CD4-positive, alpha-beta memory T cell (primary cell): Measurements from ENCODE around the gene VASH1. TPM values are rescaled to one million over a fixed set of nuclear protein-coding genes. Genes with fewer than 3 reads are reported as not detected.
A peak's percentile ranks its signal among the peaks of the same experiment; 100 is the strongest.

Source experiments
- CTCF ChIA-PET: fragments of 350-600 bp; sonication (Branson Sonifier 250); formaldehyde crosslinking; loops from one replicate; lab custom pipeline; 2021; ENCODE audit warnings: inconsistent platforms; ENCODE audit not compliant: partially characterized antibody; lab: Charles Lee
- POLR2A ChIA-PET: fragments of 350-600 bp; sonication (Branson Sonifier 250); formaldehyde crosslinking; loops from one replicate; lab custom pipeline; 2021; ENCODE audit not compliant: partially characterized antibody; lab: Charles Lee
- DNase-seq, 5 donors: peaks; one replicate each; pipeline versions ENCODE4 v3.0.0 to v3.0.0-alpha.2; 2020 to 2022; ENCODE audit warnings: mixed read lengths in 1 of 5
- H3K27ac ChIP-seq: one replicate; pipeline ENCODE4 v1.7.0; 2013; ENCODE audit warnings: low read depth, low read length
- H3K27me3 ChIP-seq: 2 replicates; pipeline ENCODE4 v1.7.0; 2013; ENCODE audit warnings: mild to moderate bottlenecking, low read length, moderate library complexity; ENCODE audit not compliant: insufficient read depth
- H3K36me3 ChIP-seq: 2 replicates; pipeline ENCODE4 v1.7.0; 2013; ENCODE audit warnings: mild to moderate bottlenecking, low read length, moderate library complexity; ENCODE audit not compliant: insufficient read depth
- H3K4me1 ChIP-seq: 2 replicates; pipeline ENCODE4 v1.7.0; 2013; ENCODE audit warnings: mild to moderate bottlenecking, low read length, moderate library complexity; ENCODE audit not compliant: insufficient read depth
- H3K4me3 ChIP-seq, 2 donors: one replicate each; pipeline ENCODE4 v1.7.0; 2013; ENCODE audit warnings: low read length in 2 of 2, mild to moderate bottlenecking in 1 of 2
- H3K9me3 ChIP-seq, 2 donors: one replicate each; pipeline ENCODE4 v1.7.0; 2013; ENCODE audit warnings: low read length in 2 of 2, control low read depth in 1 of 2; ENCODE audit not compliant: control insufficient read depth in 1 of 2
- H3K27ac Mint-ChIP-seq, 7 donors: one replicate each; pipeline ENCODE4 v1.8.0; 2020 to 2021; ENCODE audit warnings: mixed read lengths in 7 of 7, mild to moderate bottlenecking in 6 of 7, inconsistent platforms in 3 of 7, moderate library complexity in 3 of 7
- H3K27me3 Mint-ChIP-seq, 2 donors: one replicate each; pipeline ENCODE4 v1.8.0; 2020 to 2021; ENCODE audit warnings: mixed read lengths in 2 of 2
- H3K36me3 Mint-ChIP-seq, 2 donors: one replicate each; pipeline ENCODE4 v1.8.0; 2020 to 2021; ENCODE audit warnings: mixed read lengths in 2 of 2, inconsistent platforms in 1 of 2, mild to moderate bottlenecking in 1 of 2
- H3K4me1 Mint-ChIP-seq, 4 donors: one replicate each; pipeline ENCODE4 v1.8.0; 2020 to 2021; ENCODE audit warnings: mixed read lengths in 4 of 4, mild to moderate bottlenecking in 1 of 4
- H3K4me3 Mint-ChIP-seq, 8 donors: one replicate each; pipeline ENCODE4 v1.8.0; 2020 to 2021; ENCODE audit warnings: mixed read lengths in 8 of 8, mild to moderate bottlenecking in 7 of 8, moderate library complexity in 6 of 8, inconsistent platforms in 3 of 8
- H3K9me3 Mint-ChIP-seq, 8 donors: one replicate each; pipeline ENCODE4 v1.8.0; 2020 to 2021; ENCODE audit warnings: mixed read lengths in 8 of 8, mild to moderate bottlenecking in 5 of 8, inconsistent platforms in 3 of 8, moderate library complexity in 1 of 8
- intact Hi-C: fragments of 100-400 bp; cut with micrococcal nuclease; formaldehyde crosslinking; loops from one replicate; pipeline ENCODE4 v1.15.1; 2023
- polyA plus RNA-seq, 2 donors: library from polyadenylated mRNA; unstranded; fragments of 300-500 nt; fragmentation: Illumina TruSeq; gene quantifications; one replicate each; pipeline ENCODE4 v1.2.3, GENCODE V29; 2021
- total RNA-seq, 2 experiments: library from RNA; stranded (reverse); gene quantifications; one replicate each; pipeline ENCODE4 v1.2.3, GENCODE V29; 2021

VASH1 gene
- total and polyA plus RNA-seq, 4 experiments from 2014 or later: 0.59 to 12.6 (median 5.6) TPM

DNA sequence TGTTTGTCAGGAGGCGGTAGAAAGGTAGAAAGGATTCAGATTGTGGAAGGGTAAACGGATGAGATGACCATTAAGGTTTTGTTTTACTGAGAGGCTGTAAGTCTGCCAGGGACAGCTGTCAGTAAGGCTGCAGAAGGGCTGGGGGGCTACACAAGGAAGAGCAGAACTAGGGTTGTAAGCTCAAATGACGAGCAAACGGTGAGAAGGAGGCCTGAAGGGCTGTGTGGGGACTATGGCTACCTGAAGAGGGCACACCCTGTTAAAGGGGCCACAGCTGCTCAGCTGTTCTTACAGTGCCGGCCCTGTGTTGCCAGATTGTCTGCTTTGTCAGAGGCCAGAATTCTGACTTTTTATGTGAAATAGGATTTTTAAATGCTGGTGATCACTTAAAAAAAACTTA, 19.1 kb downstream of the VASH1 start:
- peaks cover 14 to 24% (median 17%) of the 10 kb centered on the region in 4 donors for H3K4me1 Mint-ChIP-seq
- no peaks in the 10 kb centered on the region for H3K27me3 Mint-ChIP-seq
- no peak for DNase-seq
- peaks cover 5 to 18% of the 10 kb centered on the region in 2 donors for H3K36me3 Mint-ChIP-seq
- no peaks in the 10 kb centered on the region for H3K36me3 ChIP-seq
- intact Hi-C loops: no loop called here
- H3K4me1 ChIP-seq: peaks cover 25% of the 10 kb centered on the region
- H3K9me3 ChIP-seq: no peaks in the 10 kb centered on the region
- POLR2A ChIA-PET: interaction anchor here (1.4 kb wide), 1 partner anchor 27 kb away, joined by 3 read pairs; no protein-coding TSS in a partner anchor
- CTCF ChIA-PET: interaction anchor here (1.5 to 10.5 kb wide), 3 partner anchors 31 to 72 kb away, joined by 3 to 209 read pairs (median 27); no protein-coding TSS in a partner anchor
- no peaks in the 10 kb centered on the region for H3K9me3 Mint-ChIP-seq
- H3K4me3 ChIP-seq: no peak overlapping the region
- H3K27ac Mint-ChIP-seq: peak overlapping the region in 6 of 7 donors; percentile 1 to 85 (median 62)
- H3K4me3 Mint-ChIP-seq: no peak overlapping the region
- no peaks in the 10 kb centered on the region for H3K27me3 ChIP-seq
- H3K27ac ChIP-seq: no peak overlapping the region

DNA sequence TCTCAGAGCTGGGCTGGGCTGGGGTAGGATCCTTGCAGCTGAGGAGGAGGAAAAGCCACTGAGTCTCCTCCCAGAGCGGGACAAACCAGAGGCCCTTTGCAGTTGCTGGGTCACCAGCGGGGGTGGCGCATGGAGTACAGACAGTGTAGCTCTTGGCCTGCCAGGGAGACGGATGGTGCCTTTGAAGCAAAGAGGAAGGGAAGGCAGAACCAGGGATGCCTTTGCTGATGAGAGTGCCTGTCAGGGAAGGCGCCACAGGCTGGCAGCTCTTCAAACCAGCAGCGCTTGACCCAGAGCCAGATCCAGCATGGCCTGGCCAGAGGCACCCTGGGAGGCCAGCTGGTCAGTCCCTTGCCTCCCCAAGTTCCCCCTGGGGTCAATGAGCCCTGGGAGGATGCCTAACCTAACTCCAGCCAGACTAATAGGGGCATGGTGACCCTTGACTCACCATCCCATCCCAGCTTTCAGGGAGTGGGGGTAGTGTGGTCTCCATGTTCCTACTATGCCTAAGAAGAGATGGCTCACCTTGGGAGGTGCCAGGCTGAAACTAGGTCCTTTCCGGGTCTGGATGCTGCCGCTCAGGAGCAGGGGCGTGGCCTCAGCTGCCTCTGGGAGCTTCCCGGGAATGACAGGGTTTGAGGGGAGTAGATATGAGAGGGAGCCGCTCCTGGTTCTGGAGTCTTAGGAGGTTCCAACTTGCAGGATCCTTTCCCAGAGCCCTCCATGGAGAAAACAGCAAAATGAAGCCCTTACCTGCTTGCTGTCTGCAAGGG, 19.8 kb downstream of the VASH1 start:
- no peaks in the 10 kb centered on the region for H3K27me3 Mint-ChIP-seq
- H3K4me1 ChIP-seq: peaks cover 25% of the 10 kb centered on the region
- H3K27me3 ChIP-seq: no peaks in the 10 kb centered on the region
- no peak overlapping the region for H3K4me3 ChIP-seq
- no peaks in the 10 kb centered on the region for H3K36me3 ChIP-seq
- POLR2A ChIA-PET: interaction anchor here (1.4 kb wide), 1 partner anchor 26 kb away, joined by 3 read pairs; no protein-coding TSS in a partner anchor
- no peaks in the 10 kb centered on the region for H3K9me3 ChIP-seq
- H3K27ac Mint-ChIP-seq: peak overlapping the region in 4 of 7 donors; percentile 58 to 77 (median 69)
- H3K4me3 Mint-ChIP-seq: no peak overlapping the region
- H3K4me1 Mint-ChIP-seq: peaks cover 14 to 24% (median 17%) of the 10 kb centered on the region in 4 donors
- H3K27ac ChIP-seq: no peak overlapping the region
- CTCF ChIA-PET: interaction anchor here (1.5 to 10.5 kb wide), 4 partner anchors 10 to 72 kb away, joined by 3 to 209 read pairs (median 28); no protein-coding TSS in a partner anchor
- peaks cover 5 to 21% of the 10 kb centered on the region in 2 donors for H3K36me3 Mint-ChIP-seq
- intact Hi-C loops: no loop called here
- no peaks in the 10 kb centered on the region for H3K9me3 Mint-ChIP-seq
- DNase-seq: no peak

- H3K4me1 Mint-ChIP-seq: peaks cover 14 to 24% (median 17%) of the 10 kb centered on the region in 4 donors
- peaks cover 5 to 24% of the 10 kb centered on the region in 2 donors for H3K36me3 Mint-ChIP-seq
- ChIA-PET POLR2A (interaction anchor here (1.4 kb wide), 1 partner anchor 25 kb away, joined by 3 read pairs; no protein-coding TSS in a partner anchor), CTCF (interaction anchor here (4.8 to 10.5 kb wide), 3 partner anchors 11 to 73 kb away, joined by 27 to 209 read pairs (median 30); no protein-coding TSS in a partner anchor)
- intact Hi-C loops: no loop called here
- H3K4me3 ChIP-seq: no peak overlapping the region
- H3K27ac ChIP-seq: no peak overlapping the region
- H3K27me3 Mint-ChIP-seq: no peaks in the 10 kb centered on the region
- peaks cover under 1% of the 10 kb centered on the region for H3K36me3 ChIP-seq
- no peak for DNase-seq
- no peaks in the 10 kb centered on the region for H3K9me3 Mint-ChIP-seq
- no peaks in the 10 kb centered on the region for H3K9me3 ChIP-seq
- no peaks in the 10 kb centered on the region for H3K27me3 ChIP-seq
- H3K27ac Mint-ChIP-seq: peak overlapping the region in 5 of 7 donors; percentile 7 to 79 (median 48)
- H3K4me1 ChIP-seq: peaks cover 25% of the 10 kb centered on the region
- no peak overlapping the region for H3K4me3 Mint-ChIP-seq
Observed at GRCh38 chr14:76781648-76782051, 20.4 kb downstream of the VASH1 start.

DNA sequence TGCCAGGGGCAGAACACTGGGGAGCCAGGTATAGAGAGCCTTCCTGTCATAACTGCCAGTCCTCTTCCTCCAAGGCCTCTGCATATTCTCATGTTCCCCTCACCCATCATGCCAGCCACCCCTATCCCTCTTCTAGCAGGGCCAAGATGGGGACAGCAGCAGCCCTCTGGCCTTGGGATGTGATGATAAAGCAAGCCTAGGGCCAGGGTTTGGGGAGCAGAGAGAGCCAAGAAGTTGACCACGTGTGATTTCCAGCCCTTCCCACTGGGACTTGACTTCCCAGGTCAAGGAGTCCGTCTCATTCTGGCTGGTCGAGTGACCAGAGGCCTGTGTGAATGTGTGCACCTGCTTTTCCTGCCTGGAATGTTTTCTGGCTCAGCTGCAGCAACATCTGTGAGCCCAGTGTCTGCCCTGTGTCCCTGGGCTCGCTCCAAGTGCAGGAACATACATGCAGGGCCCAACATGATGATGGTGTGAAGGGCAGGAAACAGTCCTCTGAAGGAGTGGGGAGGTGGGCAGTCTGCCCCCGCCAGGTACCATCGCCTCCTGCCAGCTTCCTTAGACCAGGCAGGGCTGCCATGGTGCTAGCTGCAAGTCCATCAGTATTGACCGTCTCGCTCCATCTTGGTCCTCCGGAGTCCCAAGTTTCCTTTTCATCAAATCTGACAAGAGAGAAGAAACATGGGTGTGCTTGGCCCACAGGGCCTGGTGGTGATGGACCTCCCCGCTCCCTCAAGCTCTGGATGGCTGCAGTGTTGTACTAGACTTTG, 21.0 kb downstream of the VASH1 start:
- H3K27me3 ChIP-seq: no peaks in the 10 kb centered on the region
- peaks cover 5% of the 10 kb centered on the region for H3K36me3 ChIP-seq
- H3K4me1 ChIP-seq: peaks cover 25% of the 10 kb centered on the region
- no peaks in the 10 kb centered on the region for H3K27me3 Mint-ChIP-seq
- intact Hi-C loops: no loop called here
- H3K9me3 Mint-ChIP-seq: no peaks in the 10 kb centered on the region
- peaks cover 10 to 31% of the 10 kb centered on the region in 2 donors for H3K36me3 Mint-ChIP-seq
- H3K27ac ChIP-seq: peak overlapping the region; percentile 30
- ChIA-PET POLR2A (interaction anchor here (1.0 to 3.1 kb wide), 2 partner anchors 16 to 30 kb away, joined by 4 to 14 read pairs; partner anchors contain the start of gene ANGEL1), CTCF (interaction anchor here (1.0 to 10.5 kb wide), 4 partner anchors 11 to 74 kb away, joined by 3 to 209 read pairs (median 28); no protein-coding TSS in a partner anchor)
- H3K27ac Mint-ChIP-seq: peak overlapping the region in 6 of 7 donors; percentile 74 to 95 (median 90)
- DNase-seq: no peak
- H3K4me3 Mint-ChIP-seq: peak overlapping the region in 6 of 8 donors; percentile 39 to 73 (median 62)
- no peaks in the 10 kb centered on the region for H3K9me3 ChIP-seq
- H3K4me3 ChIP-seq: peak overlapping the region in 1 of 2 donors; percentile 16
- H3K4me1 Mint-ChIP-seq: peaks cover 14 to 24% (median 16%) of the 10 kb centered on the region in 4 donors

GRCh38 chr14:76782885-76783566, 21.8 kb downstream of the VASH1 start:
- ChIA-PET POLR2A (interaction anchor here (1.0 to 3.1 kb wide), 2 partner anchors 17 to 29 kb away, joined by 4 to 14 read pairs; partner anchors contain the start of gene ANGEL1), CTCF (interaction anchor here (1.0 to 10.5 kb wide), 6 partner anchors 12 to 74 kb away, joined by 3 to 209 read pairs (median 24); no protein-coding TSS in a partner anchor)
- DNase-seq: no peak
- Mint-ChIP-seq H3K9me3 (no peaks in the 10 kb centered on the region), H3K27ac (peak overlapping the region; percentile 74 to 95 (median 87)), H3K27me3 (no peaks in the 10 kb centered on the region), H3K4me1 (peaks cover 13 to 24% (median 14%) of the 10 kb centered on the region in 4 donors), H3K36me3 (peaks cover 17 to 37% of the 10 kb centered on the region in 2 donors), H3K4me3 (peak overlapping the region; percentile 17 to 73 (median 56))
- intact Hi-C loops: no loop called here
- H3K36me3 ChIP-seq: peaks cover 9% of the 10 kb centered on the region
- H3K4me3 ChIP-seq: peak overlapping the region in 1 of 2 donors; percentile 16
- H3K9me3 ChIP-seq: no peaks in the 10 kb centered on the region
- H3K27me3 ChIP-seq: no peaks in the 10 kb centered on the region
- H3K27ac ChIP-seq: peak overlapping the region; percentile 30
- peaks cover 25% of the 10 kb centered on the region for H3K4me1 ChIP-seq

- Histone ChIP-seq H3K4me3 (no peak overlapping the region), H3K36me3 (peaks cover 22% of the 10 kb centered on the region), H3K9me3 (no peaks in the 10 kb centered on the region), H3K4me1 (peaks cover 25% of the 10 kb centered on the region), H3K27ac (no peak overlapping the region), H3K27me3 (no peaks in the 10 kb centered on the region)
- DNase-seq: no peak
- intact Hi-C loops: loop anchor here (1.0 to 2.0 kb wide), 2 partner anchors 26 to 74 kb away; no protein-coding TSS in a partner anchor
- CTCF ChIA-PET: interaction anchor here (1.0 to 10.5 kb wide), 16 partner anchors 13 to 284 kb away, joined by 3 to 209 read pairs (median 6); partner anchors contain the start of genes ANGEL1 and VASH1
- POLR2A ChIA-PET: interaction anchor here (1.0 to 3.1 kb wide), 4 partner anchors 16 to 74 kb away, joined by 3 to 14 read pairs (median 4); partner anchors contain the start of genes ANGEL1 and VASH1
- Mint-ChIP-seq H3K27me3 (no peaks in the 10 kb centered on the region), H3K27ac (peak overlapping the region; percentile 35 to 95 (median 82)), H3K4me1 (peaks cover 13 to 24% (median 14%) of the 10 kb centered on the region in 4 donors), H3K36me3 (peaks cover 23 to 50% of the 10 kb centered on the region in 2 donors), H3K9me3 (no peaks in the 10 kb centered on the region), H3K4me3 (no peak overlapping the region)
Observed at GRCh38 chr14:76784266-76784874, 23.1 kb downstream of the VASH1 start.
